GM21423 (cell line): Measurements from ENCODE around the gene TMEM191B.
"Not testable (repeated sequence)": the region's sequence is repeated elsewhere in the genome, so short reads cannot be mapped to it uniquely, and the experiment has no call there.

Experiments used
- ATAC-seq: cut with Tn5 transposase; IDR thresholded peaks from one replicate; pipeline ENCODE4 v1.9.1; 2021; ENCODE audit warnings: mild to moderate bottlenecking, moderate library complexity; ENCODE audit not compliant: unreplicated experiment

Gene TMEM191B

GRCh38 chr22:18554280-18555256 lies 27.0 kb downstream of the TMEM191B start:
- not testable (repeated sequence) for ATAC-seq

GRCh38 chr22:18558516-18558915 lies 30.9 kb downstream of the TMEM191B start:
- not testable (repeated sequence) for ATAC-seq

- ATAC-seq = not testable (repeated sequence)
Observed at GRCh38 chr22:18558939-18559338, 31.3 kb downstream of the TMEM191B start.

DNA sequence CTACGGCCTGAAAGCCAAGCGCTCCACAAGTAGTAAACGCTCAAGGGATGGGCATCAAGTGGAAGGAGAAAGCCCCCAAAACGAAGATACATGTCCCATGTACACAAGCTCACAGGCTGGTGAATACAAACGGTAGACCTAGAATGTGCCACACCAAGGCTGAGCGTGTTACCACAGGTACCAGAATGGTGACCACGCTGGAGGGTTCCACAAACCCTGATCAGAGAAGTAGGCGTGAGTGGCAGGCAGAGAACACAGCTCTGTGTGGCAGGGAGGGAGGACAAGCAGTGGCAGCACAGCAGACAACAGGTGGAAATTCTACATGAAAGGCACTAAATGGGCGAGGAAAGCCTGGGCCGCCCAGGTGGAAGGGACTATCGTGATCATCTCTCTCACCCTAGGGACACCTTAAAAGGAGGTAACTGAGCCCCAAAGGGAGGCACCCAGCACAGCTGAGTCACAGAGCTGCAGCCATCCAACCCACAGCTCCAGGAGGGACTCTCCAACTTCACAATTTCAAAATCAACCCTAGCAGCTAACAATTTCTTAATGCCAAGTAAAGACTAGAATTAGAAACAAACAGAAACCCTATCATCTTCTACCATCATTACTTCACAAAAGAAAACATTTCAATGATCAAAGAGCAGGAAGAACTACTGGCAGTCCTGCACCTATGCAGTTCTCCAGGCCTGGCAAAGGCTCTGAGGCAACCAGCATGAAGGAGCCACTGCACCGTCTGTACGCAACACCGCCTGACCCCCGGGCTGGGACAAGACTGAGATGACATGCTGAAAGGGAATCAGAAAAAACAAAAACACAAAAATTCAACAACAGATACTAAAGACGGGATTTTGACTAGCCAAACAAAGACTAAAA lies 32.7 kb downstream of the TMEM191B start:
- ATAC-seq = not testable (repeated sequence)

GRCh38 chr22:18570509-18571246 lies 43.1 kb downstream of the TMEM191B start:
- not testable (repeated sequence) for ATAC-seq

- ATAC-seq = not testable (repeated sequence)
Observed at GRCh38 chr22:18573483-18574164, 46.0 kb downstream of the TMEM191B start.

DNA sequence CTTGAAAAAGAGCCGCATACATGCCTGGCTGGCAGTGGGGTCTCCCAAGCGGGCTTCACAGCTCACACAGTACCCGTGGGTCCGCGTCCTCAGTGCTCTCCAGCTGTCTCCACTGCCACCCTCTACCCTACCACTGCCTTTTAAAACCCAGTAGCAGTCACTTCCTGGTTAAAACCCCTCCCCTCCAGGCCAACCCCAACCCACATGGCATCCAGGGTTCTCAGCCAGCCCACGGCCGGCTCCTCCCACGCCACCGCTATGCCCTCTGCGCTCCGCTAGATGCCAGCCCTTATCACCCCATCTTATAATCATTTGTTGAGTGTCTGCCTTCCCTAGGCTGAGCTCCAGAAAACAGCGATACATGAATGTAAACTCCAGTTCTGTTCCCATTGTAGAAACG lies 47.0 kb downstream of the TMEM191B start:
- ATAC-seq = not testable (repeated sequence)

GRCh38 chr22:18575686-18576085 lies 48.1 kb downstream of the TMEM191B start:
- ATAC-seq = not testable (repeated sequence)

DNA sequence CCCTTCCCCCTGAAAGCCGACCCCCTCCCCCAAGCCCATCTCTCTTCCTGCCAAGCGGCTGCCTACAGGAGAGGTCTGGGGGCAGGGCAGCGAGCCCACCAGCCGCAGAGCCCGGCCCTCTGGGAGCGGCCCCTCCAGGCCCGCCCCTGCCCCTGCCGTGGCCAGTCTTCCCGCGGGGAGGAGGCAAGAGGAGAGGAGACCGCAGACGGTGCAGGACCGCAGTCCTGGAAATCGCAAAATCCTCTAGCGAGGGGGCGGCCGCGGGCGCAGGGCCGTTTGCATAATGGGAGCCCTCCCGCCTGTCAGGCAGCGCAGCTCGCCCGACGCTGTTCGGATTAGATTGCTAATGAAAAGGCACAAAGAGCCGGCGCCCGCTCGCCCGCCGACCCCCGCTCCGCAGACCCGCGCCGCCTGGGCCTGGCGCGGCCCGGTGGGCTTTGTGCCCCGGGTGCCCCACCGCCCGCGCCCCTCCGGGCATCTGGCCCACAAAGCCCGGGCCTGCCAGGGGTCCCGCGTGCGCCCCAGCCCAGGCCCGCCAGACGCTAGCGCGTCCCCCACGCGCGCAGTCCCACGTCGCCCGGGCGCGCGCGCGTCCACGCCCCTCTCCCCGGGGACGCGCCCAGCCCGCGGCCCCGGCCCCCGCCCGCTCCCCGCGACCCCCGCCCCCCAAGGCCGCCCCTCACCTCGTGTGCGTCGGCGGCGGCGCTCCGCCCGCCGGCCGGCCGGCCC lies 49.7 kb downstream of the TMEM191B start:
- peak; percentile 27 for ATAC-seq

DNA sequence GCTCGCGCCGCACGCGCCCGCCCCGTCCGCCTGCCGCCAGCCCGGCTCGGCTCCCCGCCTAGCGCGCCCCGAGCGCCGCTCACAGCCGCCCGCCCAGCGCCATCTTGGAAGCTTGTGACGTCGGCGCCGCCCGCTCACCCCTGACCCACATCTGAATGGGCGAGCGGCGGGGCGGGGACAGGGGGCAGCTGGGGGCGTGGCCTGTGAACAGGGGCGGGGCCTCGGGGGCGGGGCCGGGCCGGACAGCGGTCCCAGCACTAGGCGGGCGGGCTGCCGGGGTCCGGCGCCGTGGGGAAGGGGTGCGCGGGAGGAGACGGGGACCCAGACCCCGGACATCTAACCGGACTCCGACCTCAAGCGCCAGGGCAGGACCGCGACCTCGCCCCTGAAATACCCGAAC lies 50.2 kb downstream of the TMEM191B start:
- peak; percentile 86 for ATAC-seq
